ENCODE measurements around the gene LOXL1. TPM values are rescaled to one million over a fixed set of nuclear protein-coding genes. Genes with fewer than 3 reads are reported as not detected.

Gene LOXL1
- total and polyA plus RNA-seq, 10 of the 15 experiments (the other 5 are each of a cell fraction or from before 2014, with no cell fraction given), result 0.07 to 0.15 TPM; not detected in 8

DNA sequence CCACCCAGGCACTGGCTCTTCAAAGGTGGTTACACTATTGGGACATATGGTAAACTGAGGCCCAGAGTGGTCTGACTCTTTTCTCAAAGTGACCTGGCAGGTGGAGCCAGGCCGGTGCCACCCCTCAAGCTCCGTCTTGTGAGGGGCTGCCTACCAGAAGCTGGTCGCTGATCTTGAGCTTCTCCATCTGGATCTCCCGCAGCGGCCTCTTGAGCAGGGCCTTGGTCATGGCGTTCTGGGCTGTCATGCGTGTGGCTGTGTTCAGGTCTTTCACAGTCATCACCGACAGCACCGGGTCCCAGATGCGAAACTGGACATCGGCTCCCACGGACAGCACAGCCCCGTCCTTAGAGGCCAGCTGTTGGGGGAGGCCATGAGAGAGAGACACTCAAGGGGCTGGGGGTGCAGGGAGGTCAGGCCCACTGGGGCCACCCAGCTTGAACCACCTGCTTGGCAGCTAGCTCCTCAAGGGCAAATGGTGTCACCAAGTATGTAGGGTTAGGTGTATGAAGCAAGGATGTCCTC lies 62.2 kb downstream of the LOXL1 start:
- FAIRE-seq, result no peak
- no peak for DNase-seq (ENCODE audit: low read depth, low spot score)
- WGBS (ENCODE audit: insufficient coverage, insufficient replicate concordance, low lambda C conversion rate, missing lambda C conversion rate), result 98% methylated on average over 13 of the region's 13 CpGs
- ChIA-PET RAD21 (ENCODE audit: unreplicated experiment) (interaction anchor here (1.3 to 2.5 kb wide), 3 partner anchors 8 to 16 kb away, joined by 5 to 11 read pairs (median 6); no protein-coding TSS in a partner anchor), SMC1A (ENCODE audit: uncharacterized antibody, unreplicated experiment) (interaction anchor here (1.6 to 2.0 kb wide), 3 partner anchors 10 to 17 kb away, joined by 6 to 11 read pairs (median 8); no protein-coding TSS in a partner anchor), CTCF (interaction anchor here (0.8 to 4.1 kb wide), 5 partner anchors 13 to 61 kb away, joined by 3 to 33 read pairs (median 9); no protein-coding TSS in a partner anchor), POLR2A (interaction anchor here (0.7 to 2.1 kb wide), 3 partner anchors 11 to 17 kb away, joined by 3 to 6 read pairs (median 6); no protein-coding TSS in a partner anchor)
- no peak overlapping the region for H3K4me2 ChIP-seq (ENCODE audit: control insufficient read depth, insufficient read depth)
- peaks cover 4% of the 10 kb centered on the region; the same call in 1 of the 2 replicates for H3K79me2 ChIP-seq (ENCODE audit: control insufficient read depth, insufficient read depth, low read length)
- no peak overlapping the region; the same call in 1 of the 2 replicates for H2AFZ ChIP-seq (ENCODE audit: control insufficient read depth, low read depth, low read length)
- H3K4me3 ChIP-seq, result no peak overlapping the region
- intact Hi-C loops (cut with micrococcal nuclease; ENCODE audit: unreplicated experiment) (no loop called here), in situ Hi-C loops (cut with MboI) (no loop called here)
- no peaks in the 10 kb centered on the region for H4K20me1 ChIP-seq (ENCODE audit: control insufficient read depth, insufficient read depth)
- no peaks in the 10 kb centered on the region for H3K27me3 ChIP-seq (replicated peaks in 1 of 2; ENCODE audit: control insufficient read depth in 2 of 2, insufficient read depth in 2 of 2, low read length in 1 of 2)
- peak overlapping the region; percentile 67 for H3K27ac ChIP-seq (ENCODE audit: control insufficient read depth, insufficient read depth)
- BruUV-seq (replicated peaks), result no TSS peak
- H3K9ac ChIP-seq (ENCODE audit: control insufficient read depth, insufficient read depth, low read length), result no peak overlapping the region; the same call in 1 of the 2 replicates
- TF ChIP-seq PKNOX1 (IDR thresholded peaks at IDR 0.05), result no peak
- peak; percentile 44; the same call in 1 of the 2 replicates for TF ChIP-seq LARP7 (IDR thresholded peaks at IDR 0.05)
- TF ChIP-seq SP1 (IDR thresholded peaks at IDR 0.05; ENCODE audit: low read depth, low read length), result peak; percentile 4
- peak; percentile 86; the same call in 1 of the 2 replicates for TF ChIP-seq SMARCA5 (IDR thresholded peaks at IDR 0.05)
- TF ChIP-seq FOXK2 (IDR thresholded peaks at IDR 0.05), result no peak
- no peak for ATAC-seq
- no peaks in the 10 kb centered on the region; a peak in 2 of 4 replicates for H3K36me3 ChIP-seq (ENCODE audit: control insufficient read depth in 2 of 2, insufficient read depth in 2 of 2, low read length in 1 of 2)
- no peaks in the 10 kb centered on the region for H3K9me3 ChIP-seq (replicated peaks; ENCODE audit: control insufficient read depth, insufficient read depth, low read length)
- peaks cover 42% of the 10 kb centered on the region for H3K4me1 ChIP-seq (ENCODE audit: control insufficient read depth, insufficient read depth, low read length)
